Urothelium cell line (cell line): ENCODE results near the gene CCDC183.
"Not testable (repeated sequence)": the region's sequence is repeated elsewhere in the genome, so short reads cannot be mapped to it uniquely, and the experiment has no call there.

ENCODE experiments used
- DNase-seq: peaks from one replicate; pipeline ENCODE4 v3.0.0; 2011; ENCODE audit warnings: low spot score, mixed read lengths
- FAIRE-seq: peaks from 2 replicates; lab custom pipeline; 2011; peaks lifted over from hg19 to GRCh38; lab: Jason Lieb, UNC

CCDC183 gene

GRCh38 chr9:136784249-136784996 lies 11.7 kb upstream of the CCDC183 start:
- DNase-seq (no peak), FAIRE-seq (no peak)

GRCh38 chr9:136784997-136785361 lies 11.2 kb upstream of the CCDC183 start:
- no peak for FAIRE-seq

GRCh38 chr9:136785565-136786355 lies 10.4 kb upstream of the CCDC183 start:
- DNase-seq, FAIRE-seq: not testable (repeated sequence)

More at GRCh38 chr9:136784997-136785361, 11.2 kb upstream of the CCDC183 start:
- no peak for DNase-seq

- FAIRE-seq (no peak), DNase-seq (no peak)
These were observed 9.7 kb upstream of the CCDC183 start for GRCh38 chr9:136786451-136786850.

GRCh38 chr9:136786983-136787382 lies 9.2 kb upstream of the CCDC183 start:
- not testable (repeated sequence) for DNase-seq, FAIRE-seq

GRCh38 chr9:136787690-136788400 lies 8.3 kb upstream of the CCDC183 start:
- DNase-seq (peak; percentile 65), FAIRE-seq (no peak)

- FAIRE-seq, DNase-seq: not testable (repeated sequence)
These were observed 7.3 kb upstream of the CCDC183 start for GRCh38 chr9:136788644-136789522.

GRCh38 chr9:136789523-136789937 lies 6.6 kb upstream of the CCDC183 start:
- FAIRE-seq, result no peak

GRCh38 chr9:136790640-136791515 lies 5.3 kb upstream of the CCDC183 start, which contains the start of gene TMEM141:
TSS of gene TMEM141 (plus strand) at chr9:136791344. CDS start at chr9:136791371, 27 bp downstream.
- peak; percentile 98 for DNase-seq
- no peak for FAIRE-seq

More at GRCh38 chr9:136789523-136789937, 6.6 kb upstream of the CCDC183 start:
- no peak for DNase-seq

- FAIRE-seq, result no peak
These were observed 4.4 kb upstream of the CCDC183 start for GRCh38 chr9:136791516-136792276.

GRCh38 chr9:136792321-136793085 lies 3.6 kb upstream of the CCDC183 start:
- DNase-seq (no peak), FAIRE-seq (no peak)

More at GRCh38 chr9:136791516-136792276, 4.4 kb upstream of the CCDC183 start:
- peak; percentile 61 for DNase-seq

GRCh38 chr9:136793086-136793946 lies 2.8 kb upstream of the CCDC183 start:
- DNase-seq (no peak), FAIRE-seq (no peak)

GRCh38 chr9:136794281-136794999 lies 1.7 kb upstream of the CCDC183 start:
- DNase-seq, result no peak
- FAIRE-seq, result no peak

GRCh38 chr9:136795000-136795348 lies 1.2 kb upstream of the CCDC183 start:
- FAIRE-seq, result no peak
- DNase-seq, result no peak

- FAIRE-seq, DNase-seq: not testable (repeated sequence)
These were observed 723 bp downstream of the CCDC183 start for GRCh38 chr9:136796775-136797347.

GRCh38 chr9:136798708-136799078 lies 2.6 kb downstream of the CCDC183 start:
- no peak for FAIRE-seq
- no peak for DNase-seq
